GM18907 (cell line): ENCODE data around the gene B3GLCT.
"Not testable (repeated sequence)": the region's sequence is repeated elsewhere in the genome, so short reads cannot be mapped to it uniquely, and the experiment has no call there.

Source experiments
- ATAC-seq: cut with Tn5 transposase; IDR thresholded peaks from one replicate; pipeline ENCODE4 v1.9.1; 2021; ENCODE audit warnings: mild to moderate bottlenecking, moderate library complexity; ENCODE audit not compliant: unreplicated experiment

The B3GLCT gene

GRCh38 chr13:31182987-31183386, 16.8 kb upstream of the B3GLCT start:
- ATAC-seq, result no peak

- ATAC-seq, result no peak
These were observed 15.3 kb upstream of the B3GLCT start for GRCh38 chr13:31184451-31184850.

- ATAC-seq, result no peak
These were observed 14.7 kb upstream of the B3GLCT start for GRCh38 chr13:31184981-31185645.

GRCh38 chr13:31191748-31192147, 8.0 kb upstream of the B3GLCT start:
- ATAC-seq, result no peak

- ATAC-seq, result no peak
These were observed 7.5 kb upstream of the B3GLCT start for GRCh38 chr13:31192306-31192705.

GRCh38 chr13:31195616-31196015, 4.2 kb upstream of the B3GLCT start:
- no peak for ATAC-seq

GRCh38 chr13:31196992-31197391, 2.8 kb upstream of the B3GLCT start:
- ATAC-seq, result no peak

GRCh38 chr13:31198519-31198918, 1.3 kb upstream of the B3GLCT start:
- no peak for ATAC-seq

- ATAC-seq, result no peak
These were observed 287 bp upstream of the B3GLCT start for GRCh38 chr13:31199527-31199848.

GRCh38 chr13:31200637-31200971, 829 bp downstream of the B3GLCT start:
- peak; percentile 32 for ATAC-seq

- no peak for ATAC-seq
These were observed 1.7 kb downstream of the B3GLCT start for GRCh38 chr13:31201341-31202031.

GRCh38 chr13:31204592-31204991, 4.8 kb downstream of the B3GLCT start:
- ATAC-seq, result no peak

- ATAC-seq, result no peak
These were observed 8.1 kb downstream of the B3GLCT start for GRCh38 chr13:31207661-31208552.

GRCh38 chr13:31208559-31209122, 8.9 kb downstream of the B3GLCT start:
- ATAC-seq, result no peak

- no peak for ATAC-seq
These were observed 9.5 kb downstream of the B3GLCT start for GRCh38 chr13:31209172-31209840.

GRCh38 chr13:31209841-31210210, 10.1 kb downstream of the B3GLCT start:
- ATAC-seq, result no peak

GRCh38 chr13:31213651-31214289, 14.0 kb downstream of the B3GLCT start:
- no peak for ATAC-seq

- ATAC-seq, result no peak
These were observed 14.7 kb downstream of the B3GLCT start for GRCh38 chr13:31214435-31214834.

- not testable (repeated sequence) for ATAC-seq
These were observed 17.1 kb downstream of the B3GLCT start for GRCh38 chr13:31216916-31217315.

- ATAC-seq, result no peak
These were observed 20.3 kb downstream of the B3GLCT start for GRCh38 chr13:31219909-31220598.
